ENCODE results near the gene TSPEAR.
"Not testable (repeated sequence)": the region's sequence is repeated elsewhere in the genome, so short reads cannot be mapped to it uniquely, and the experiment has no call there.

Gene TSPEAR

GRCh38 chr21:44636209-44637017 is 75.0 kb downstream of the TSPEAR start:
- in situ Hi-C loops (cut with HindIII; ENCODE audit: low sequenced_read_pairs), result no loop called here

DNA sequence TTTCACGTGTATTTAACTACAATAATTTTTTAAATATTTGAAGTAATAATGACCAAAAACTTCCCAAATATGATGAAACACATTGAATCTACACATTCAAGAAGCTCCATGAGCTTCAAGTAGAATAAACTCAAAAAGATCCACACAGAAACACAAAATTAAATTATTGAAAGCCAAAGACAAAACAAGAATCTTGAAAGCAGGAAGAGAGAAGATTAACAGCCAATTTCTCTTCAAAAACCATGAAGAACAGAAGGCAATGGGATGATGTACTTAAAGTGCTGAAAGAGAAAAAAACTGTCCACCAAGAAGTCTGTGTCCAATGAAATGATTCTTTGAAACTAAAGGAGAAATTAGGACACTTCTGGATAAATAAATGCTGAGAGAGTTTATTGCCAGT is 79.3 kb downstream of the TSPEAR start:
- in situ Hi-C loops (cut with HindIII; ENCODE audit: low sequenced_read_pairs), result no loop called here

DNA sequence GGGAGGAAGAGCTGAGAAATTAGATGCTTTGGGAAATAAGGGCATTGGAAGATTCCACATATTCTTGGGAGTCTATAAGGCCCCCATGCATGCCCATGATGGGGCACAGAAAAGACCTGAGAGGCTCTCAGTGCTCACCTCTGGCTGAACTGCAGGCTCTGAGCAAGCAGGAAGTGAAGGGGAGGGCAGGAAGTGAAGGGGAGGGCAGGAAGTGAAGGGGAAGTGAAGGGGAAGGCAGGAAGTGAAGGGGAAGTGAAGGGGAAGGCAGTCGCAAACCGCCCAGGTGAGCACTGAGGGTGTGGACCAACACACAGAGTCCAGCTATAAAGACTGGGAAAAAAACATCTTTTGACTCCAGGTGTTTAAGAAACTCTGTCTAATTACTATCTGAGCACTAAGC is 80.9 kb downstream of the TSPEAR start:
- in situ Hi-C loops (cut with HindIII; ENCODE audit: low sequenced_read_pairs), result no loop called here

- in situ Hi-C loops (cut with HindIII; ENCODE audit: low sequenced_read_pairs), result no loop called here
Measured at GRCh38 chr21:44628707-44629391, 82.5 kb downstream of the TSPEAR start.

DNA sequence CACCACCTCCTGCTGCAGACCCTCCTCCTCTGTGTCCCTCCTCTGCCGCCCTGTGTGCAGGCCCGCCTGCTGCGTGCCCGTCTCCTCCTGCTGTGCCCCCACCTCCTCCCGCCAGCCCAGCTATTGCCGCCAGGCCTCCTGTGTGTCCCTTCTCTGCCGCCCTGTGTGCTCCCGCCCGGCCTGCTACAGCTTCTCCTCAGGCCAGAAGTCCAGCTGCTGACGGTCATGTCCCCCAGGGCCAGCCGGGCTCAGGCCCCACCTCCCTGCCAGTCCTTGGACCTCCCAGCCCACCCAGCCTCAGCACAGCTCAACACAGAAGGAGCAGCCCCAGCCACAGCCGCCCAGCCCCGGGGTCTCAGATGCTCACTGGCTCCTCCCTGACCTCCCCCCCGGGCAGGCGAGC is 83.5 kb downstream of the TSPEAR start:
- in situ Hi-C loops (cut with HindIII; ENCODE audit: low sequenced_read_pairs), result not testable (repeated sequence)

DNA sequence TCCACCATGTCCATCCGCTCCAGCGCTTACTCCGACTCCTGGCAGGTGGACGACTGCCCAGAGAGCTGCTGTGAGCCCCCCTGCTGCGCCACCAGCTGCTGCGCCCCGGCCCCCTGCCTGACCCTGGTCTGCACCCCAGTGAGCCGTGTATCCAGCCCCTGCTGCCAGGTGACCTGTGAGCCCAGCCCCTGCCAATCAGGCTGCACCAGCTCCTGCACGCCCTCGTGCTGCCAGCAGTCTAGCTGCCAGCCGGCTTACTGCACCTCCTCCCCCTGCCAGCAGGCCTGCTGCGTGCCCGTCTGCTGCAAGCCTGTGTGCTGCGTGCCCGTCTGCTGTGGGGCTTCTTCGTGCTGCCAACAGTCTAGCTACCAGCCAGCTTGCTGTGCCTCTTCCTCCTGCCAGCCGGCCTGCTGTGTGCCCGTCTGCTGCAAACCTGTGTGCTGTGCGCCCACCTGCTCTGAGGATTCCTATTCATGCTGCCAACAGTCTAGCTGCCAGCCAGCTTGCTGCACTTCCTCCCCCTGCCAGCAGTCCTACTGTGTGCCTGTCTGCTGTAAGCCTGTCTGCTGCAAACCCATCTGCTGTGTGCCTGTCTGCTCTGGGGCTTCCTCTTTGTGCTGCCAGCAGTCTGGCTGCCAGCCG is 84.1 kb downstream of the TSPEAR start:
- in situ Hi-C loops (cut with HindIII; ENCODE audit: low sequenced_read_pairs), result not testable (repeated sequence)

DNA sequence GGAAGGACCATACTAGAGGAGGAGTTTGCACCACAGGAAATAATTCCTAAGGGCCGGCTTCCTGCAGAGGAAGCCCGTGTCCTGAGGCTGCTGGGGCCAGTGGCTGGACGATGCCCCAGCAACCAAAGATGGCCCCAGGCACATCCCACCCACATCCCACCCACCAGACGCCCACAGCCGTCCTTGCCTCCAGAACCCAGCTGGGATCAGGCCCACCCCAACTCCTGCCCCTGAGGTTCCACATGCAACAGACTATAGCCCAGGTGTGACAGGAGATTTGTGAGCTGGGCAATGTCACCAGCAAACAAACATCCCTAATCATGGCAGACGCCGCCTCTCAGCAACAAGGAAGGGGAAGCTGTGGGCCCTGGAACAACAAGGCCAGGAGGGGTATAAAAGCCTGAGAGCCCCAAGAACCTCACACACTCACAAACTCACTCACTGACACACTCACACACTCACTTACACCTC is 84.7 kb downstream of the TSPEAR start, which contains the start of gene KRTAP10-9:
Gene KRTAP10-9 (plus strand): TSS at position 421 of the 471 bp plus-strand sequence. CDS start 79 bp downstream, outside the sequence.
- in situ Hi-C loops (cut with HindIII; ENCODE audit: low sequenced_read_pairs), result no loop called here

DNA sequence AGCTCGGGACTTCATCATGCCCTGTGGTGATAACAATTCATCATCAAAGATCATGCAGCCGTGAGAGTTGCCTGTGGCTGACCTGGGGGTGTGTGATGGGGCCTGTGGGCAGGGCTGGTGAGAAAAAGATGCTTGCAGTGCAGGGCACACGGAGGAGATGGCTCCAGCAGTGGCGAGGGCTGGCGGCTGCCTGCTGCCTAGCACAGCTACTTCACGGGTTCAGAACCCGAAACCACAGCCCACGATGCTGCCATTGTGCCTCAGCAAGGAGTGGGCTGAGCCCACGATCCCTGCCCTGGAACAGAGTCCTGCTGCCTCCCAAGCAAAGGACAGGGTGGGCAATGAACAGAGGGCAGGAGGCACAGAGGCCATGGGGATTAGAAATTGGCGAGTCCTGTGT is 85.1 kb downstream of the TSPEAR start:
- in situ Hi-C loops (cut with HindIII; ENCODE audit: low sequenced_read_pairs), result no loop called here

- in situ Hi-C loops (cut with HindIII; ENCODE audit: low sequenced_read_pairs), result no loop called here
Measured at GRCh38 chr21:44625756-44626155, 85.6 kb downstream of the TSPEAR start.

DNA sequence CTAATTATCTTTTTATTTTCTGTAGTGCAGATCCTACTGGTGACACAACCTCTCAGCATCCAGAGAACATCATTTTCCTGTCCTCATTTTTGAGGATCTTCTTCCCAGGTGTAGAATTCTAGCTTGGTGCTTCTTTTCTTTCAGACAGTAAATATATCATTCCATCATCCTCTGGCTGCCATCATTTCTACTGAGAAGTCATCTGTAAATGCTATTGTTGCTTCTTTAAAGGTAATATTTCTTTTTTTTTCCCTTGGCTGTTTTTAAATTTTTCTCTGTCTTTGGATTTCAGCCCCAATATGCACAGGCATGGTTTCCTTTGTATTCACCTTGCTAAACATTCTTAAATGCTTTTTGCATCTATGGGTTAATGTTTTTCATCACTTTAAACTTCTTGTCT is 87.8 kb downstream of the TSPEAR start:
- in situ Hi-C loops (cut with HindIII; ENCODE audit: low sequenced_read_pairs), result no loop called here

DNA sequence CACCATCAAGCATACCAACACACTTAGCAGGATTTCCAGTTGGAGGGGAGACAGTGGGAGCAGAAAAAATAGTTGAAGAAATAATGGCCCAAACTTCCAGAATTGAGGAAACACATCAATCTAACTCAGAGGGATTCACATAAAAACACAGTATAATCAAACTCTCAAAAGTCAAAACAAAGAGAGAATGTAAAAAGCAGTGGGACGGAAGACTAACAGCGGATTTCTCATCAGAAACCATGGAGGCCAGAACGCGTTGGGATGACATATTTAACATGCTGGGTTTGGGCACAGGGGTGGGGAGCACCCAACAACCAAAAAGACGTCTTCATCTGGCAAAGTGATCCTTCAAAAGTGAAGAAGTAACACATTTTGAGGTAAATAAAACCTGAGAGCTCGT is 91.5 kb downstream of the TSPEAR start:
- in situ Hi-C loops (cut with HindIII; ENCODE audit: low sequenced_read_pairs), result no loop called here

DNA sequence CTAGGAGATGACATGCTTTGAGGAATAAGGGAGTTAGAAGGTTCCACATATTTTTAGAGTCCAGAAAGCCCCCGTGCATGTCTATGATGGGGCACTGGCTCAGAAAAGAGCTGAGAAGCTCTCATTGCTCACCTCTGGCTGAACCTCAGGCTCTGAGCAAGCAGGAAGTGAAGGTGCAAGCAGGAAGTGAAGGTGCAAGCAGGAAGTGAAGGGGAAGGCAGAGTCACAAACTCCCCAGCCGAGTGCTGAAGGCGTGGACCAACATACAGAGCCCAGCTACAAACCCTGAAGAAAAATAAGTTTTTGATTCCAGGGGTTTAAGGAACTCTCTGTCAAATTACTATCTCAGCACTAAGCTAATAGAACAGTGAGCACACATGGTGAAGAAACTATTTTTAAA is 92.5 kb downstream of the TSPEAR start:
- in situ Hi-C loops (cut with HindIII; ENCODE audit: low sequenced_read_pairs), result no loop called here

GRCh38 chr21:44618504-44618903 is 92.9 kb downstream of the TSPEAR start:
- in situ Hi-C loops (cut with HindIII; ENCODE audit: low sequenced_read_pairs), result no loop called here

GRCh38 chr21:44617071-44617501 is 94.3 kb downstream of the TSPEAR start:
- in situ Hi-C loops (cut with HindIII; ENCODE audit: low sequenced_read_pairs), result no loop called here

DNA sequence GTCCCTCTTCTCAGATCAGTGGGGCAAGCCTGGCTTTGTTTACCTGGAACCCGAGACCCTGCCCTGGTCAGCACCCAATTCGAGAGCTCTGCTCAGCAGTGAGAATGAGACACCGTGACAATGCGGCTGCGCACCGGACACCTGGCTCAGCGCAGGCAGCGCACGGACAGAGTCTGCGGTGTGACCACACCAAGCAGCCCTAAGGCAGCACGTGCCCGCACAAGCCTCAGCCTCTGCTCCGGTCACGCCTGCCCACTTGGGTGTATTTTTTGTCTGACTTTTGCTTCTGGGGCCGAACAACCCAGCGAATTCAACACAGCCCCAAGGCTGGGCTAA is 94.8 kb downstream of the TSPEAR start:
- in situ Hi-C loops (cut with HindIII; ENCODE audit: low sequenced_read_pairs), result no loop called here

GRCh38 chr21:44615911-44616590 is 95.3 kb downstream of the TSPEAR start:
- in situ Hi-C loops (cut with HindIII; ENCODE audit: low sequenced_read_pairs), result no loop called here

GRCh38 chr21:44615466-44615865 is 95.9 kb downstream of the TSPEAR start:
- in situ Hi-C loops (cut with HindIII; ENCODE audit: low sequenced_read_pairs), result no loop called here

GRCh38 chr21:44614961-44615391 is 96.4 kb downstream of the TSPEAR start:
- in situ Hi-C loops (cut with HindIII; ENCODE audit: low sequenced_read_pairs), result no loop called here

DNA sequence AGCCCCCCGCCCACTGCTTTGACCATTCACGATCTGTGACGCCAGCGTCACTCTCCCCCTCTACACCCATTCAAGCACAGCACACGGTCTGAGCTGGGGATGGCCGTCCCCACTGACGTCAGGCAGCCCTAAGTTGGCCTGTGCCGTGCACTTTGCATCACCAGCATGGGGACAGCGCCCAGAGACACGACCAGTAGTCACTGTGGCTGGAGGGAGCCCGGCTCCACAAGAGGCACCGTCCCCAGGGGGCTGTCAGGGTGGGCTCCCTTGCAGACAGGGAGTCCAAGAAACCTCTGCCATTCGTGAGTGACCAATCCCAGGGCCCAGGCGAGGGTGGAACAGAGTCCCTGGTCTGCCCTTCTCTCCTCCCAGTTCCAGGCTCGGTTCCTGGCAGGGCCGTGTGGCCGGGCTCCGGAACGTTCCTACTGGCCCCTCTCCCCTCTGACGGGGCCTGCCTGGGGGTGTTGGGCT is 97.2 kb downstream of the TSPEAR start:
- in situ Hi-C loops (cut with HindIII; ENCODE audit: low sequenced_read_pairs), result no loop called here

GRCh38 chr21:44613386-44614155 is 97.8 kb downstream of the TSPEAR start:
- in situ Hi-C loops (cut with HindIII; ENCODE audit: low sequenced_read_pairs), result no loop called here

Data from DLD1 (cell line).